ENCODE results near the gene FOXL3.
"Not testable (repeated sequence)": the region's sequence is repeated elsewhere in the genome, so short reads cannot be mapped to it uniquely, and the experiment has no call there.

FOXL3 gene

DNA sequence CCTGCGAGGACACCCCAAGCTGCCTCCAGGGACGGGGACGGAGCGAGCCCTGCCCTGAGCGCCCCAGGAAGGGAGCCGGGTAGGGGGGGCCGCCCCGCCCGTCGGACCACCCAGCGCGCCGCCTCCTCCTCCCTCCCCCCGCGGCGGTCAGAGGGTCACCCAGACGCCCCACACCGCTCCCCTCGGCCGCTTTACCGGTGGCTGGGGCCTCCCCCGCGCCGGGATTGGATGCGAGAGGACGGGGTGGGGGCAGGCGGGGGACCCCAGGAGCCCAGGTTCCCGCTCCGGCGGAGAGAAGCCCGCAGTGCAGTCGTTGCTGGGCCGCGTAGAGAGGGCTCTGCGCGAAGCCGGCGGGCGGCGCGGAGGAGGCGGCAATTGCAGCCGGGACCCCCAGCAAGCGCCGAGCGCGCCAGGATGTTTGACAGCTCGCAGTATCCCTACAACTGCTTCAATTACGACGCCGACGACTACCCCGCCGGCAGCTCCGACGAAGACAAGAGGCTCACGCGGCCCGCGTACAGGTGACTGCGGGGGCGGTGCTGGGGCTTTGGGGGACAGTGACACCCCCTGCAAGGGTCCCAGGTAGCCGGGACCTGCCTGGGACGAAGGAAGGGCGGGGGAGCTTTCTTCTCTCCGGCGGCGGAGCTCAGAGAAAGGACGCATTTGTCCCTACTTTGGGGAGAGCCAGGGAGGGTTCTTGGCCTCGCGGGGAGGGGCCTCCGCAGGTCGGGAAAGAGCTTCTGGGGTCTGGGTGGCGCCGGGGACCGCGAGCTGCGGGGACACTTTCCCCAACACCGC, at the start of gene FOXL3:
FOXL3 (plus strand) TSS at position 415 of the 798 bp plus-strand sequence; CDS start at position 415, 0 bp downstream.
- DNase-seq (ENCODE audit: low spot score): no peak

GRCh38 chr7:240887-241421, 49.0 kb upstream of the FOXL3 start:
- DNase-seq (ENCODE audit: low spot score): no peak

DNA sequence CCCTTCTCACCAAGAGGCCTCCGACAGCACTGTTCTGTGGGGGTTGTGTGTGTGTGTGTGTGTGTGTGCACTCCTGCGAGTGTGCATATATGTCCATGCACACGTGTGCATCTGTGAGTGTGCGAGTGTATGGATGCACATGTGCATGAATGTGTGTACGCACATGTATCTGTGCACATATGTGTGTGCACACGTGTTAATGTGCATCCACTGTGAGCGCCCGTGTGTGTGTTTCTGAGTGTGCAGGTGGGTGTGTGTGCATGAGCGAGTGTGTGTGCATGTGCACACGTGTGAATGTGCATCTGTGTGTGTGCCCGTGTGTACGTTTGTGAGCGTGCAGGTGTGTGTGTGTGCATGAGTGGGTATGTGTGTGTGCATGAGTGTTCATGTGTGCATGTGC, 48.5 kb upstream of the FOXL3 start:
- DNase-seq (ENCODE audit: low spot score): no peak

DNA sequence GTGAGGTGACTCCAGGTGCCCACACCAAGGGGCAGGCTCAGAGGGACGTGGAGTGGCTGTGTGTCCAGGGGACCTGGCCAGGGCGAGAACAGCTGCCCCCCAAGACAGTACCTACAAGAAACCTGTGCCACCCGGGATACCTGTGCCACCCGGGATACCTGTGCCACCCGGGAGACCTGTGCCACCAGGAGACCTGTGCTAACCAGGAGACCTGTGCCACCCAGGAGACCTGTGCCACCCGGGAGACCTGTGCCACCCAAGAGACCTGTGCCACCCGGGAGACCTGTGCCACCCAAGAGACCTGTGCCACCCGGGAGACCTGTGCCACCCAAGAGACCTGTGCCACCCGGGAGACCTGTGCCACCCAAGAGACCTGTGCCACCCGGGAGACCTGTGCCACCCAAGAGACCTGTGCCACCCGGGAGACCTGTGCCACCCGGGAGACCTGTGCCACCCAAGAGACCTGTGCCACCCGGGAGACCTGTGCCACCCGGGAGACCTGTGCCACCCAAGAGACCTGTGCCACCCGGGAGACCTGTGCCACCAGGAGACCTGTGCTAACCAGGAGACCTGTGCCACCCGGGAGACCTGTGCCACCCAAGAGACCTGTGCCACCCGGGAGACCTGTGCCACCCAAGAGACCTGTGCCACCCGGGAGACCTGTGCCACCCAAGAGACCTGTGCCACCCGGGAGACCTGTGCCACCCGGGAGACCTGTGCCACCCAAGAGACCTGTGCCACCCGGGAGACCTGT, 47.0 kb upstream of the FOXL3 start:
- DNase-seq (ENCODE audit: low spot score): not testable (repeated sequence)

DNA sequence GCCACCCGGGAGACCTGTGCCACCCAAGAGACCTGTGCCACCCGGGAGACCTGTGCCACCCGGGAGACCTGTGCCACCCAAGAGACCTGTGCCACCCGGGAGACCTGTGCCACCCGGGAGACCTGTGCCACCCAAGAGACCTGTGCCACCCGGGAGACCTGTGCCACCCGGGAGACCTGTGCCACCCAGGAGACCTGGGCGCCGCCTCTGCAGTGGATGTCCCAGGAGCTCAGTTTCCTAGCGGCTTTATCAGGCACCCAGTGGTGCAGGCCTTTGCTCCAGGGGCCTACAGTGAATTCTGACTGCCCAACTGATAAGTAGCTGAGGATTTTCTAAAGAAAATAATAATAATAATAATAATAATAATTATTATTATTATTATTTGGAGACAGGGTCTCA, 46.4 kb upstream of the FOXL3 start:
- not testable (repeated sequence) for DNase-seq (ENCODE audit: low spot score)

GRCh38 chr7:244974-245373, 45.0 kb upstream of the FOXL3 start:
- DNase-seq (ENCODE audit: low spot score): no peak

GRCh38 chr7:245574-246295, 44.2 kb upstream of the FOXL3 start:
- no peak for DNase-seq (ENCODE audit: low spot score)

DNA sequence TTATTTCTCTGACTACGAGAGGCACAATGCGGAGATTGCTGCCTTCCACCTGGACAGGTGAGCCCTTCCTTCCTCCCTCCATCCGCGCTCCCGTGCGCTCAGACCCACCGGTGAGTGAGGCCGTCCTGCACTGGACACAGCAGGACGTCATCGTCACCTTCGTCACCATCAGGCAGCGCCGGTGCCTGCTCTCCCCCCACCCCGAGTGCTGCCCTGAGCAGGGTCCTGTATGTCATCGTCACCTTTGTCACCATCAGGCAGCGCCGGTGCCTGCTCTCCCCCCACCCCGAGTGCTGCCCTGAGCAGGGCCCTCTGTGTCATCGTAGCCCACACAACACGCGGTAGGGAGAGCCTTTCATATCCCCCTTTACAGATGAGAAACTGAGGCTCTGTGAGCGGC, 43.5 kb upstream of the FOXL3 start:
- DNase-seq (ENCODE audit: low spot score): no peak

GRCh38 chr7:247181-247580, 42.8 kb upstream of the FOXL3 start:
- no peak for DNase-seq (ENCODE audit: low spot score)

- DNase-seq (ENCODE audit: low spot score): no peak
Observed at GRCh38 chr7:247636-248035, 42.3 kb upstream of the FOXL3 start.

- no peak for DNase-seq (ENCODE audit: low spot score)
Observed at GRCh38 chr7:248732-249435, 41.1 kb upstream of the FOXL3 start.

DNA sequence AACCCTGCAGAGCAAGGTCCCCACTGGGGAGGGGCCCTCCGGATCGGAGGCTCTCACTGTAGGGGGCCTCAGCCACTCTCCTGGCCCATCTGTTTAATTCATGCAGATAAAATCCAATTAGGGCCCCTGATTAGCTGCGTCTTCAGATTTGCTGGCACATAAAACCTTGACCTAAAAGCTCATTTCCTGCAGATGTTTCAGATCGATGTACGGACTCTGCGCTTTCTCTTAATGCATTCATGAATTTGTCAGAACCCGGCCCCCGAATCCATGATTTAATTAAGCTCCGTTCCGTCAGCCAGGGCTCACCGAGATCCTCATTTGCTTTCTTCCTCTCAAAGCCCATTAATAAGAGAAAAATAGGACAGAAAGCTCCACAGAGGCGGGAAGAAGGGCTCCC, 40.0 kb upstream of the FOXL3 start:
- no peak for DNase-seq (ENCODE audit: low spot score)

DNA sequence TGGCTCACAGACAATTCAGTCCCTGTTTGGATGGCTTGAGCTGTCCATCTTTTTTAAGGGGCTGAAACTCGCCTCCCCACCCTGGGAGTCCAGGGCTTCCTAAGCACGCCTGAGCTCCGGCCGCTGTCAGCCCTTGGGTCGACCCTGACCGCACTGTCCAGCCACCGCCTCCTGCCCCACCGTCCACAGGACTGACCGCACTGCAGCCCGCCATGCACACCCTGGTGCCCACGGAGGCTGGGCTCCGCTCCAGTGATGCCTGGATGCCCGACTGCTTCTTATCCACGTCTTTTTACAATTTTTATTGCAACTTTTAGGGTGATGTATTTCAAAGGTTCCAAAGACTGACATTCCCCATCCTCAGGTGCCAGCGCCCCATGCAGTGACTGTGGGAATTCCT, 39.4 kb upstream of the FOXL3 start:
- DNase-seq (ENCODE audit: low spot score): no peak

DNA sequence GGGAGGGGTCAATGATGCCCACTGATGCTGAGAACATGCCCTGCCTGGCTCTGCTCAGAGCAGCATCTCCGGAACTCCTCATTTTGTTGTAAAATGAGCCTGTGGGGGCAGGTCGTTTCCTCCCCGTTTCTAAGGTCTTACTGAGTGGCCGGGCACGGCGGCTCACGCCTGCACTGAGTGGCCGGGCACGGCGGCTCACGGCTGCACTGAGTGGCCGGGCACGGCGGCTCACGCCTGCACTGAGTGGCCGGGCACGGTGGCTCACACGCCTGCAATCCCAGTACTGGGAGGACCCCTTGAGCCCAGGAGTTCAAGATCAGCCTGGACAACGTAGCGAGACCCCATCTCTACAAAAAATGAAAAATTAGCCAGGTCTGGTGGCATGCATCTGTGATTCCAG, 39.0 kb upstream of the FOXL3 start:
- no peak for DNase-seq (ENCODE audit: low spot score)

DNA sequence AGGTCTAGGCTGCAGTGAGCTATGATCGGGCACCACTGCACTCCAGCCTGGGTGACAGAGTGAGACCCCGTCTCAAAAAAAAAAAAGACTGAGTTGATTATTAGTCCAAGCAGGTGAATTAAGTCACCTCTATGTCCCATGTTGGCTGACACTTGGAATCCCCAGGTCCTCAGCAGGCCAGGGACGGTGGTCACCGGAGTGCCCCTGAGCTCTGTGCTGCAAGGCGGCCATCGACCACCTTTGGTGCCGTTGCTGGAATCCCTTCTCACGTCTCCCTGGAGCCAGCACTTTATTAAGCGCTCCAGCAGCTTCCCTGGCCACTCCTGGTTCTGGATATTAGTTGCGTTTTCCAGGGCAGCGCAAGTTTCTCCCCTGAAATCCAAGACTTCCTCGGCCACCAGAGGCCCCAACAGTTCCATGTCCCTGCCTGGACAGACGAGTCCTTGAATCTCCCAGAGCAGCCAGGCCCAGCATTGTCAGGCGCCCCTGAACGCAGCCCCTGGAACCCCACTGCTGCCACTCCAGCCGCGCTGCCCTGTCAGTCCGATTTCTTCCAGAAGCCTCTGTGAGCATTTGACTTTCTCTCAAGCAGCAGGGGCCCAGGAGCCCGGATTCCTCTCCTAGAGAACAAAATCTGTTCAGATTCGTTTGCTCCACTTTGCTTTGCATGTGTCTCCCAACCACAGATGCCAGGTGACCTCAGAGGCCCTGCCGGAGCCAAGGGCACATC, 38.4 kb upstream of the FOXL3 start:
- no peak for DNase-seq (ENCODE audit: low spot score)

- DNase-seq (ENCODE audit: low spot score): no peak
Observed at GRCh38 chr7:252216-252965, 37.6 kb upstream of the FOXL3 start.

- DNase-seq (ENCODE audit: low spot score): no peak
Observed at GRCh38 chr7:252981-253380, 37.0 kb upstream of the FOXL3 start.

DNA sequence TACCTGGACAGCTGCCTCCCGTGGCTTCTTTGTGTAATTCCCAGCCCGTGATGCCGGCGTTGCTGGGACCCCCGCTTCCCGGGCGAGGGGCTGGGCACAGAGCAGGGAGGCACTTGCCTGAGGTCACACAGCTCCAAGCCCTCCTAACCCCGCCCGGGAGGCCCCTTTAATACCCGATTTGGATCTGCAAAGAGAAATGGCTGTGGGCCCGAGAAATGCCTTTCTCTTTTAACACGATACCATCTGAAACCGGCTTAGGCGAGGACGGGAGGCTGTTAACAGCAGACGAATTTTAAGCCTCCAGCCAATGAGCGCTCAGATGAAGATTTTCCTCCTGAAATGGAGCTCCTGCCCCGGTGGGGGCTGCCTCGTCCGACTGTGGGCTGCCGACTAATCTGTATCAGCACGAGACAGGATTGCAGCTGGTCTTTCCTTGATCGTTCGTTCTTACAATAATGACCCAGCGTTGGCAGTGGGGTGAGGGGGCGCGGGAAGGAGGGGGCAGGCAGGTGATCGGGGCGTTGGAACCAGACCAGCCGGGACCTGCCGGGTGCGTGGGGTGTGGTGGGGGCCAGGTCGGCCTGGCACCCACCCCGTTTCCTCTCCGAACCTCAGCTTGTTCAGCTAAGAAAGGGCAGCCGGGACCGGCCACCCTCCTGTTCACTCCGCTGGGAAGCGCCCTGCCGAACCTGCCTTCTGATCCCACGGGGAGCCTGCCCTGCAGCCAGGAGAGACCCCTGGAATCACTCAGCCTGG, 36.2 kb upstream of the FOXL3 start:
- no peak for DNase-seq (ENCODE audit: low spot score)

DNA sequence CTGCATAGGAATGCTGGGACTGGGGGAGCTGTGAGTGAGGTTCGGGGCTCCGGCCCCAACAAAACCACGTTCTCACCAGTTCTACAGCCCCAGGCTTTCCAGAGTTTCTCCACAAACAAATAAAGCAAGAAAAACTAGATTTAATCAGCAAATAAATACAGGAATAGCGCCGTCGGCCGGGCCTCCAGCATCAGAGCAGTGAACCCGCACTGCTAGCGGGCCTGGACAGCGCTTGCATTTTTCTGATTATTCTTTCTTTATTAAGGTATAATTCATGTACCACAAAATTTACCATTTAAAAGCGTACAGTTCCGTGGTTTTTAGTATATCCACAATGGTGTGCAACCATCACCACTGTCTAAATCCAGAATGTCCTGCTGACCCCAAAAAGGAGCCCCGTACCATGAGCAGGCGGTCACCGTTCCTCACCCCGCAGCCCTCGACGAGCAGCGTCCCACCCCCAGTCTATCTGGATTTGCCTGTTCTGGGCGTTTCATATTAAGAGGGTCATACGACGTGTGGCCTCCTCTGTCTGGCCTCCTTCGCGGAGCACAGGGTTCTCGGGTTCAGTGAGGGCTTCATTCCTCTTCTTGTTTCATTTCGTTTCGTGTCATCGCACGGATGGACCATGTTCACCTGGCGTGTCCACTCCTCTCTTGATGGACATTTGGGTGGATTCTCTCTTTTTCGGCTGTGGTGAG, 35.5 kb upstream of the FOXL3 start:
- no peak for DNase-seq (ENCODE audit: low spot score)

Measured in hepatic stellate cell (primary cell).